Measurements from ENCODE around the gene YLPM1. TPM values are rescaled to one million over a fixed set of nuclear protein-coding genes. Genes with fewer than 3 reads are reported as not detected.

YLPM1 gene
- total and polyA plus RNA-seq, 2 donors (not counting 3 experiments of a cell fraction or from before 2014, with no cell fraction given), result 14.9 to 85.7 TPM

DNA sequence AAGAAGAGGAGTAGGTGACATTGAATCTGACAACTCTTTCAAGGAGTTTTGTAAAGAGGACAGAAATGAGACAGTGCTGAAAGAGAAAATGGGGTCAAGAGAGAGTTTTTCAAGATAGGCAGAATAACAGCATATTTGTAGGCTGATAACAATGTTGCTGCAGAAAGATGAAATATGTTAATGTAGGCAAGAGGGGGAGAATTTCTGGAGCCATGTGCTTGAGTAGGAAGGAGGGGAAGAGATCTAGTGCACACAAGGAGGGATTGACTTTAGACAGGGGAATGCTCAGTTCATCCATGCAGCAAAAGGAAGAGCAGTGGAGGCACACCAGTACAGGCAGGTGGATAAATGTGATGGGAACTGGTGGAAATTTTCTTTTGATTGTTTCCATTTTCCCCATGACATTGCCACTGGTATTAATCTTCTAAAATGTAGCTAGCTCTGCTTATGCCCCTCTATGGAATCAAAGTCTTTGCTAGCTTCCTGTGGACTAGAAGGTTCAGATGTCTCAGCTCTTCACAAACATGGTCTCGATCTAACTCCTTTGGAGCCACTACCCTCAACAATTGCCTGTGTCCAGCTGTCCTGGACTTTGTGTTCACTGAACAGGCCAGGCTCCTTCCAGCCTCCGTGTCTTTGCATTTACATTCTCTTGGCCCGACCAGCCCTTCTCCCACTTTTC is 103.7 kb downstream of the YLPM1 start:
- no TSS peak for BruUV-seq (replicated peaks)
- ChIA-PET POLR2A (no interaction called here), CTCF (interaction anchor here (9.4 kb wide), 1 partner anchor 39 kb away, joined by 58 read pairs; no protein-coding TSS in a partner anchor)
- Histone ChIP-seq H3K36me3 (ENCODE audit: control insufficient read depth in 2 of 2, extremely low read depth in 1 of 2, insufficient read depth in 2 of 2, low read length in 2 of 2) (no peaks in the 10 kb centered on the region), H3K27me3 (ENCODE audit: control insufficient read depth in 2 of 2, insufficient read depth in 2 of 2, low read length in 2 of 2) (peaks cover 5 to 9% of the 10 kb centered on the region in 2 experiments), H3K9ac (replicated peaks; ENCODE audit: extremely low read depth, insufficient read depth, low read length) (no peak overlapping the region), H4K20me1 (replicated peaks; ENCODE audit: control insufficient read depth, extremely low read depth, insufficient read depth, low read length) (no peaks in the 10 kb centered on the region), H3K4me1 (ENCODE audit: control insufficient read depth, extremely low read depth, insufficient read depth, low read length) (no peaks in the 10 kb centered on the region), H2AFZ (ENCODE audit: low read depth, low read length) (no peak overlapping the region), H3K4me3 (replicated peaks in 1 of 3; ENCODE audit: insufficient read depth in 1 of 3, low read depth in 1 of 3, low read length in 3 of 3) (no peak overlapping the region), H3K4me2 (ENCODE audit: insufficient read depth, low read length) (no peak overlapping the region), H3K9me3 (replicated peaks; ENCODE audit: control insufficient read depth, insufficient read depth, low read length) (no peaks in the 10 kb centered on the region), H3K9me1 (replicated peaks; ENCODE audit: control insufficient read depth, extremely low read depth, insufficient read depth, low read length) (no peaks in the 10 kb centered on the region), H3K79me2 (ENCODE audit: control insufficient read depth, insufficient read depth, low read length) (no peaks in the 10 kb centered on the region), H3K27ac (ENCODE audit: insufficient read depth, low read depth, low read length) (no peak overlapping the region)
- no peak for FAIRE-seq
- DNase-seq (ENCODE audit: low read depth, low spot score), result no peak
- dilution Hi-C loops (cut with MboI; ENCODE audit: extremely low pct_ligation_motif_present, low sequenced_read_pairs), result no loop called here
- TF ChIP-seq GATA2 (IDR thresholded peaks at IDR 0.05; ENCODE audit: insufficient read depth, insufficient read length, low read depth, low read length) (no peak), FOS (IDR thresholded peaks at IDR 0.05; ENCODE audit: borderline replicate concordance, insufficient read depth, low read length) (no peak), MYC (IDR thresholded peaks at IDR 0.05; ENCODE audit: low read depth, low read length) (no peak), EZH2 (IDR thresholded peaks at IDR 0.05; ENCODE audit: borderline replicate concordance, low read depth, low read length, severe bottlenecking) (no peak), POLR2AphosphoS5 (IDR thresholded peaks at IDR 0.05; ENCODE audit: insufficient read depth, low read depth, low read length) (no peak), POLR2A (IDR thresholded peaks at IDR 0.05; ENCODE audit: low read depth, low read length) (no peak), JUN (IDR thresholded peaks at IDR 0.05; ENCODE audit: borderline replicate concordance, insufficient read depth, insufficient read length, low read depth) (no peak)
- TF ChIP-seq, protein P1, sequence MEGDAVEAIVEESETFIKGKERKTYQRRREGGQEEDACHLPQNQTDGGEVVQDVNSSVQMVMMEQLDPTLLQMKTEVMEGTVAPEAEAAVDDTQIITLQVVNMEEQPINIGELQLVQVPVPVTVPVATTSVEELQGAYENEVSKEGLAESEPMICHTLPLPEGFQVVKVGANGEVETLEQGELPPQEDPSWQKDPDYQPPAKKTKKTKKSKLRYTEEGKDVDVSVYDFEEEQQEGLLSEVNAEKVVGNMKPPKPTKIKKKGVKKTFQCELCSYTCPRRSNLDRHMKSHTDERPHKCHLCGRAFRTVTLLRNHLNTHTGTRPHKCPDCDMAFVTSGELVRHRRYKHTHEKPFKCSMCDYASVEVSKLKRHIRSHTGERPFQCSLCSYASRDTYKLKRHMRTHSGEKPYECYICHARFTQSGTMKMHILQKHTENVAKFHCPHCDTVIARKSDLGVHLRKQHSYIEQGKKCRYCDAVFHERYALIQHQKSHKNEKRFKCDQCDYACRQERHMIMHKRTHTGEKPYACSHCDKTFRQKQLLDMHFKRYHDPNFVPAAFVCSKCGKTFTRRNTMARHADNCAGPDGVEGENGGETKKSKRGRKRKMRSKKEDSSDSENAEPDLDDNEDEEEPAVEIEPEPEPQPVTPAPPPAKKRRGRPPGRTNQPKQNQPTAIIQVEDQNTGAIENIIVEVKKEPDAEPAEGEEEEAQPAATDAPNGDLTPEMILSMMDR (IDR thresholded peaks at IDR 0.05; ENCODE audit: extremely low read depth in 1 of 2, insufficient read depth in 1 of 2, low read depth in 1 of 2, low read length in 2 of 2), result no peak
- TF ChIP-seq, protein P2, sequence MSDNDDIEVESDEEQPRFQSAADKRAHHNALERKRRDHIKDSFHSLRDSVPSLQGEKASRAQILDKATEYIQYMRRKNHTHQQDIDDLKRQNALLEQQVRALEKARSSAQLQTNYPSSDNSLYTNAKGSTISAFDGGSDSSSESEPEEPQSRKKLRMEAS (IDR thresholded peaks at IDR 0.05; ENCODE audit: insufficient read depth, insufficient read length), result no peak
- intact Hi-C loops (cut with micrococcal nuclease), result no loop called here
